Activated T-cell treated with anti-CD3 and anti-CD28 coated beads, Interleukin-2, amount 50 U/mL, for 72 hours (primary cell): ENCODE measurements around the gene AMIGO3. TPM values are rescaled to one million over a fixed set of nuclear protein-coding genes. Genes with fewer than 3 reads are reported as not detected.

ENCODE experiments used
- ATAC-seq, 2 donors: fragments of 150-1000 bp; cut with Tn5 transposase; replicated peaks in 1 of 2; 2 replicates each; pipeline ENCODE4 v1.10.0; 2021; ENCODE audit warnings: moderate library complexity in 2 of 2, mild to moderate bottlenecking in 1 of 2
- DNase-seq, 2 donors: peaks; one replicate each; pipeline ENCODE4 v3.0.0; 2021 to 2022; ENCODE audit warnings: mixed read lengths in 1 of 2
- H3K27ac Mint-ChIP-seq: one replicate; pipeline ENCODE4 v1.8.0; 2022; ENCODE audit warnings: mild to moderate bottlenecking, moderate library complexity, mixed read lengths
- H3K27me3 Mint-ChIP-seq: one replicate; pipeline ENCODE4 v1.8.0; 2022; ENCODE audit warnings: low read depth, mixed read lengths
- H3K36me3 Mint-ChIP-seq, 2 donors: one replicate each; pipeline ENCODE4 v1.8.0; 2022; ENCODE audit warnings: mixed read lengths in 2 of 2, mild to moderate bottlenecking in 1 of 2; ENCODE audit not compliant: insufficient read depth in 2 of 2
- H3K4me1 Mint-ChIP-seq: one replicate; pipeline ENCODE4 v1.8.0; 2022; ENCODE audit warnings: low read depth, mixed read lengths
- H3K4me3 Mint-ChIP-seq, 2 donors: one replicate each; pipeline ENCODE4 v1.8.0; 2022; ENCODE audit warnings: mild to moderate bottlenecking in 2 of 2, mixed read lengths in 2 of 2, moderate library complexity in 2 of 2
- H3K9me3 Mint-ChIP-seq, 2 donors: one replicate each; pipeline ENCODE4 v1.8.0; 2022; ENCODE audit warnings: mixed read lengths in 2 of 2
- total RNA-seq, 2 donors: library from RNA; stranded (reverse); gene quantifications; one replicate each; pipeline ENCODE4 v1.2.3, GENCODE V29; 2022

Gene AMIGO3
- total RNA-seq, 2 donors from 2014 or later: 0.19 to 0.72 TPM

DNA sequence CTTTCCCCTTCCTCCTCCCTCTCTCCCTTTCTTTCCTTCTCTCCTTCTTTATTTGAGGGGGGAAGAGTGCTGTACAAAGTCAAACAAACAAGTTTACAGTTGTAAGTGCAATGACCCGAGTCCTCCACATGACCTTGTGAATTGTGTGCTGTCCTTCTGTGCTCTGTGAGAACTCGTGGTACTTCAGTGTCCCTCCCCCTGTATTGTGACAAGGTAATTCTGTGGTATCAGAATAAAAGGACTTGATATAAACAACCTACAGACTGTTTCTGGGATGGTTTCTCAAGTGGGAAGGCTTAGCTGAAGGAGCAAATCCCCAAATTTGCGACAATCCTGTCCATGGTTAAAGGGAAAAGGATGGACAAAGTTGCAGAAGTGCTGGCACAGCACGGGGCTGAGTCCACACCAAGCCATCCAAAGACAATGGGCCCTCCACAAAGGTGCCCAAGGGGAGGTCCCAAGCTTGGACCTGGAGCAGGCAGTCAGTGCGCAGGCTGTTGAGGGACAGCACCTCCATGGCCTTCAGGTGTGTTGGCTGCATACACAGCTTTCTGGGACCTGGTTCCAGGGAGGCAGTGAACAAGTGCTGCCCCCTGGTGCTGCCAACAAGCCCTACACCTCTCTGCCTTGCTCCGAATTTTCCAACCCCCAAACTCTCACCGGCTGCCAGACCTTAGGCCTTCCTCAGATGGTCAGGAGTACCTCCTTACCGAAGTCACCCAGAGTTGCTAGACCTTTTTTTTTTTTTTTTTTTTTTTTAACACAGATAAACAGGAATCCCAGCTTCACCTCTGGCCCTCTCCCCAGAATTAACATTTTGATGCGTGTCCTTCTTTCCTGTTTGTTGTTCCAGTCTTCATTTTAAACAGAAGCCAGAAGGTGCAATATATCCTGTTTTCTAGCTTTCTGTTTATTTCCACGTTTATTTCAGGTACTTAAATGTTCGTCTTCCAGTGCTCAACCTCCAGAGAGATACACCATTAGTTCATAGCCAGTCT lies 47.9 kb downstream of the AMIGO3 start:
- no peak for ATAC-seq
- Mint-ChIP-seq H3K36me3 (no peaks in the 10 kb centered on the region), H3K27me3 (no peaks in the 10 kb centered on the region), H3K27ac (no peak overlapping the region), H3K4me3 (peak overlapping the region; percentile 37 to 51), H3K9me3 (no peaks in the 10 kb centered on the region), H3K4me1 (peaks cover 33% of the 10 kb centered on the region)
- peak; percentile 77 to 79 for DNase-seq

- H3K27ac Mint-ChIP-seq: no peak overlapping the region
- H3K4me3 Mint-ChIP-seq: no peak overlapping the region
- H3K4me1 Mint-ChIP-seq: peaks cover 29% of the 10 kb centered on the region
- H3K9me3 Mint-ChIP-seq: no peaks in the 10 kb centered on the region
- H3K27me3 Mint-ChIP-seq: no peaks in the 10 kb centered on the region
- no peaks in the 10 kb centered on the region for H3K36me3 Mint-ChIP-seq
- ATAC-seq (no peak), DNase-seq (no peak)
Measured at GRCh38 chr3:49670940-49671290, 48.6 kb downstream of the AMIGO3 start.

GRCh38 chr3:49669352-49669751 lies 50.1 kb downstream of the AMIGO3 start:
- no peaks in the 10 kb centered on the region for H3K36me3 Mint-ChIP-seq
- H3K27me3 Mint-ChIP-seq: no peaks in the 10 kb centered on the region
- DNase-seq: no peak
- H3K4me1 Mint-ChIP-seq: peaks cover 16% of the 10 kb centered on the region
- H3K9me3 Mint-ChIP-seq: no peaks in the 10 kb centered on the region
- H3K4me3 Mint-ChIP-seq: no peak overlapping the region
- no peak overlapping the region for H3K27ac Mint-ChIP-seq
- ATAC-seq: no peak

DNA sequence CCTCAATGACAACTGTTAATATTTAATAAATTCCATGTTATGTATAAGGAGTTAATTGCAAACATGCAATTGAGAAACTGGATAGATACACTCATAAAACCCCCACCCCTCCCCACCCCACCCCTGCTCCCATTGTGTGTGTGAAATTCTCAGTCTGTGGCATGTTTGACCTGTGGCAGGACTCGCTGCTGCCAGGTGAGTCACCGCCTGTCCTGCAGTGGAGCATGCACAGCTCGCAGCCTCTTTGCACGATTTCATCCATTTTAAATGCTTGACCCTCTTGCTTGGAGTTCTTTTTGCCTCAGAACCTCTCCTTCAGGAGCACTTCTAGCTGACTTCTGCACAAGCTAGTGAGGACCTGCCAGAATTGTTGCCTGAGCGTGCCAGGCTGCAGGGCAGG lies 50.6 kb downstream of the AMIGO3 start:
- no peaks in the 10 kb centered on the region for H3K36me3 Mint-ChIP-seq
- no peak overlapping the region for H3K4me3 Mint-ChIP-seq
- no peaks in the 10 kb centered on the region for H3K27me3 Mint-ChIP-seq
- peaks cover 16% of the 10 kb centered on the region for H3K4me1 Mint-ChIP-seq
- no peak overlapping the region for H3K27ac Mint-ChIP-seq
- ATAC-seq (no peak), DNase-seq (no peak)
- no peaks in the 10 kb centered on the region for H3K9me3 Mint-ChIP-seq

GRCh38 chr3:49668414-49668797 lies 51.1 kb downstream of the AMIGO3 start:
- Mint-ChIP-seq H3K4me3 (no peak overlapping the region), H3K36me3 (no peaks in the 10 kb centered on the region)
- ATAC-seq: no peak

DNA sequence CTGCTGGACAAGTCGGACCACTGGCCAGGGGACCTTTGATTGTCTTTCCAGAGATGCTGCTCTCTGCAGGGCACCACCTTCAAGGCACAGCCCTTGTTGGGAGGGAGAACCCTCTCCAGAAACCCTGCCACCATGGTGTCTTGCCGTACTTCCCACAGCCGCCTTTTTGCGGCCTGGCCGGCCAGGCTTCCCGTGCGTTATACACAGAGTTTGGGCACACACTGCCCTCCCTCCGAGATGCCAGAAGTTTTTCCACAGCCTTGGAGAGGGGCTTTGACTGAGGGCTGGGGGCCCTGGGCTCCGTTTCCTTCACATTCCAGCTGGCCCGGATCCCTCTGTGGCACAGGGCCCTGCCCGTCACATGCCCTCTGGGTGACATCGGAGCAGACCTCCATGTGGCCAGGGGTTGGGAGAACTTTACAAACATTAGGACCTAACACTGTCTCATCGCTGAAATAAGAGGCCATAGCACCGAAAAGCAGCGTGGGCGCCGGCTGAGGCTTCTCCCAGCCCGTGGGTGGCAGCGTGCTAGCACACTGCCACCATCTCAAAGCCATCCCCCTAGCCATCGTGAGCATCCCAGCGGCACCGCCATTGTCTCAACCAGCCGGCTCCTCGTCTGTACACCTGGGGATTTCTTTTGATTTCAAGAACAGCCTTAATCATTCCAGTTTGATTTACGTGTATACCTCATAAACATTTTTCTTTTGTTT lies 51.6 kb downstream of the AMIGO3 start:
- Mint-ChIP-seq H3K4me1 (peaks cover 11% of the 10 kb centered on the region), H3K27me3 (no peaks in the 10 kb centered on the region), H3K27ac (no peak overlapping the region), H3K9me3 (no peaks in the 10 kb centered on the region), H3K36me3 (no peaks in the 10 kb centered on the region), H3K4me3 (no peak overlapping the region)
- DNase-seq: no peak
- ATAC-seq: no peak

More at GRCh38 chr3:49668414-49668797, 51.1 kb downstream of the AMIGO3 start:
- no peak for DNase-seq
- H3K9me3 Mint-ChIP-seq: no peaks in the 10 kb centered on the region
- peaks cover 15% of the 10 kb centered on the region for H3K4me1 Mint-ChIP-seq
- no peak overlapping the region for H3K27ac Mint-ChIP-seq
- no peaks in the 10 kb centered on the region for H3K27me3 Mint-ChIP-seq

Other genes with a start within 250 kb of the AMIGO3 start
- 10 to 100 TPM in 1 of 2 donors, 1 to 10 TPM in 1; 9.1 to 10.3 TPM for gene DAG1, start 249.4 kb downstream of the AMIGO3 start, total RNA-seq
- under 1 TPM; 0.17 to 0.21 TPM for gene BSN, start 165.2 kb downstream of the AMIGO3 start, total RNA-seq
- 100 to 1,000 TPM in 1 of 2 donors, 10 to 100 TPM in 1; 82.7 to 108 TPM for gene APEH, start 45.3 kb downstream of the AMIGO3 start, total RNA-seq
- gene MST1, start 30.2 kb downstream of the AMIGO3 start, total RNA-seq: 10 to 100 TPM; 27.9 to 29.8 TPM
- gene RNF123, start 30.1 kb downstream of the AMIGO3 start, total RNA-seq: 10 to 100 TPM; 35.1 to 35.2 TPM
- 10 to 100 TPM; 22.3 to 33.4 TPM for gene GMPPB, start 4.3 kb upstream of the AMIGO3 start, total RNA-seq
- 10 to 100 TPM; 36.5 to 37.4 TPM for gene IP6K1, start 66.9 kb upstream of the AMIGO3 start, total RNA-seq
- gene CDHR4, start 80.2 kb upstream of the AMIGO3 start, total RNA-seq: under 1 TPM in 1 of 2 donors, not detected in 1; 0.39 TPM
- 1 to 10 TPM; 1.2 to 1.5 TPM for gene INKA1, start 83.6 kb upstream of the AMIGO3 start, total RNA-seq
- 10 to 100 TPM; 93.5 to 98.6 TPM for gene UBA7, start 94.3 kb upstream of the AMIGO3 start, total RNA-seq
- 10 to 100 TPM; 28.0 to 47.2 TPM for gene TRAIP, start 136.9 kb upstream of the AMIGO3 start, total RNA-seq
- gene CAMKV, start 150.2 kb upstream of the AMIGO3 start, total RNA-seq: under 1 TPM in 1 of 2 donors, not detected in 1; 0.50 TPM
- 1 to 10 TPM in 1 of 2 donors, under 1 TPM in 1; 0.84 to 2.4 TPM for gene MST1R, start 184.2 kb upstream of the AMIGO3 start, total RNA-seq
- gene MON1A, start 210.1 kb upstream of the AMIGO3 start, total RNA-seq: 10 to 100 TPM in 1 of 2 donors, 1 to 10 TPM in 1; 9.1 to 12.0 TPM
- gene RBM6, start 220.5 kb upstream of the AMIGO3 start, total RNA-seq: 10 to 100 TPM; 57.4 to 70.4 TPM